TTC549 (cell line): Measurements from ENCODE around the gene CGN.

ENCODE experiments used
- FAIRE-seq: peaks from 2 replicates; lab custom pipeline; 2012; peaks lifted over from hg19 to GRCh38; lab: Jason Lieb, UNC

CGN gene

DNA sequence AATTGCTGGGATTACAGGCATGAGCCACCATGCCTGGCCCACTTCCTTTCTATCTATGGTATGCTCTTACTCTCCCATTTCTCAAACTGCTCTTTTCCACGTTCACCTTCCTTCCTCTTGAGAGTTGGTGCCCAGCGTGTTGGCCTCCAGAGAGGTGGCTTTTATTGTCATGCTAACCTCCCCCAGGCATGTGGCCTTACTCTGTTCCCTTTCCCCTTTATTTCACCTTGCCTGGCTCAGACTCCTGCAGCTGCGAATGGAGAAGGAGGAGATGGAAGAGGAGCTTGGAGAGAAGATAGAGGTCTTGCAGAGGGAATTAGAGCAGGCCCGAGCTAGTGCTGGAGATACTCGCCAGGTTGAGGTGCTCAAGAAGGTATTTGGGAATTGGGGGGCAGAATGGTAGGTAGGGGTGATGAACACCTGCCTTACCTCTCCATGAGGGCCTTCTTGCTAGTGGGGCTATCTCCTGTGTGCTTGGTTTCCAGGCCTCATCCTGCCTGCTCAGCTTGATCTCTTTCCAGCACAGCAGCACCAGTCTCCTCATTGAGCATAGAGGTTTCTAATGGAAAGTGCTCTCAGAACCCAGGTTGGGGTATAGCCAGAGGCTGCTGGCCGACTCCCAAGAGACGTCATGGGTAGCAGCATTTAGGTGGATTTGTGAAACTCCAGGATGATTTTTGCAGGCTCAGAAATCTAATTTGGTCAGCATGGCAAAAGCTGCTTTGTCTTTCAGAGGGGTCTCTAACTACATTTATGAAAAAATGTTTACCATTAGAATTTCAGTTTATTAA, 15.7 kb downstream of the CGN start:
- no peak for FAIRE-seq

DNA sequence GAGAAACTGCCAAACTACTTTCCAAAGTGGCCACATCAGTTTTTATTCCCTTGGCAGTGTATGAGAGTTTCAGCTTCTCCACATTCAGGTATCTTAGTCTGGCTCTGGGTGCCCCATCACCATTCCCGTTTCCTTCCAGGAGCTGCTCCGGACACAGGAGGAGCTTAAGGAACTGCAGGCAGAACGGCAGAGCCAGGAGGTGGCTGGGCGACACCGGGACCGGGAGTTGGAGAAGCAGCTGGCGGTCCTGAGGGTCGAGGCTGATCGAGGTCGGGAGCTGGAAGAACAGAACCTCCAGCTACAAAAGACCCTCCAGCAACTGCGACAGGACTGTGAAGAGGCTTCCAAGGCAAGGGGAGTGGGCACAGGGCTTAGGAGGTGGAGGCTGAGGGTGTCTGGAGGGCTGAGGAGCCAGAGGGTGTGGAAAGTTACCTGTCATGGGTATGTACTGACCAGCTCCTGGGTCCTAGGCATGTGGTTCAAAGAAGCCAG, 18.1 kb downstream of the CGN start:
- no peak for FAIRE-seq

DNA sequence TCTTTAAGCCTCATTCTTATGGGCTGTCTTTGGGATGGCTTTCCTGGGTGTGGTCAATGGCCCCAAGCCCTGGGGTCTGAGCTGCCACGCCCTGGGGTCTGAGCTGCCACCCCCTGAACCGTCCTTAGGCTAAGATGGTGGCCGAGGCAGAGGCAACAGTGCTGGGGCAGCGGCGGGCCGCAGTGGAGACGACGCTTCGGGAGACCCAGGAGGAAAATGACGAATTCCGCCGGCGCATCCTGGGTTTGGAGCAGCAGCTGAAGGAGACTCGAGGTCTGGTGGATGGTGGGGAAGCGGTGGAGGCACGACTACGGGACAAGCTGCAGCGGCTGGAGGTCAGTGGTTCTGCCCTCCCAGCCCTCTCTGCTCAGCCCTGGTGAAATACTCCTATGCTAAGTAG, 18.6 kb downstream of the CGN start:
- FAIRE-seq, result no peak

DNA sequence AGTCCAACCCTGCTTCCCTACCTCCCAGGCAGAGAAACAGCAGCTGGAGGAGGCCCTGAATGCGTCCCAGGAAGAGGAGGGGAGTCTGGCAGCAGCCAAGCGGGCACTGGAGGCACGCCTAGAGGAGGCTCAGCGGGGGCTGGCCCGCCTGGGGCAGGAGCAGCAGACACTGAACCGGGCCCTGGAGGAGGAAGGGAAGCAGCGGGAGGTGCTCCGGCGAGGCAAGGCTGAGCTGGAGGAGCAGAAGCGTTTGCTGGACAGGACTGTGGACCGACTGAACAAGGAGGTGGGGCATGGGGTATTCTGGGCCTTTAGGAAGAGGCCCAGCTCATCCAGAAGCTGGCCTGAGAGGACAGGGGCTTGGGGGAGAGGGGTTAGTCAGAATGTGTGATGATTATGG, 19.3 kb downstream of the CGN start:
- FAIRE-seq, result no peak

DNA sequence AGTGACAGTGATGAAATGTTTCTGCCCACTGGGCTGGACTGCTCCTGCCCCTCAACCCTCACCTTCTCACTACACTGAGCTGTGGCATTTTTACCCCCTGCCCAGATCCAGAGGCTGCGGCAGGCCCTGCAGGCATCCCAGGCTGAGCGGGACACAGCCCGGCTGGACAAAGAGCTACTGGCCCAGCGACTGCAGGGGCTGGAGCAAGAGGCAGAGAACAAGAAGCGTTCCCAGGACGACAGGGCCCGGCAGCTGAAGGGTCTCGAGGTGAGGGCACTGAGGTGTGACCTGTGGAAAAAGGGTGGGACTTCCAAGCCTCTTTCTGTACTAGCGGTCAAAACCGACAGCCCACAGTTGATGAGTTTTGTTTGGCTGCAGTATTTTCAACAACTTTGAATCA, 22.7 kb downstream of the CGN start:
- no peak for FAIRE-seq

DNA sequence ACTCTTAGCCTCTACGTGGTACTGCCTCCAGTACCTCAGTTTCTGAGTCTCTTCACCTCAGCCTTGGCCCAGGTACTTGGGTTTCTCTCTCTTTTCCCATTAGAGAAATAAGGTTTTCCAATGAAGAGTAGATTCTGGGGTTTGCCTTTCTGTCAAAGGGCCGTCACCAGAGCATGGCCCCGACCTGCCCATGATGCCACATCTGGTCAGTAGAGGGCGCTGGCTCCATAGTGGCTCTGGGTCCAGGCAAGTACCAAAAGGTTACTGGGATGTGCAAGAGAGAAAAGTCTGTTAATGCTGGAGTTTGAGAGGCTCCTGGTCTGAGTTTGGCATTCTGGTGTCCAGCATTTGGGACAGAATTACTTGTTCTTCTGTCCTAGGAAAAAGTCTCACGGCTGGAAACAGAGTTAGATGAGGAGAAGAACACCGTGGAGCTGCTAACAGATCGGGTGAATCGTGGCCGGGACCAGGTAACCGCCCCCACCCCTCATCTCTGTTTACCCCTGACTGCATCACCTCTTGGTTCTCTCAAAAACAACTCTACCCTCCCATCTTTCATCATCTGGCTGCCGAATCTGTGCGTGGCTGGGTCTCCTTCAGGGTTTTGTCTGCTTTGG, 23.6 kb downstream of the CGN start:
- FAIRE-seq, result peak; percentile 85

DNA sequence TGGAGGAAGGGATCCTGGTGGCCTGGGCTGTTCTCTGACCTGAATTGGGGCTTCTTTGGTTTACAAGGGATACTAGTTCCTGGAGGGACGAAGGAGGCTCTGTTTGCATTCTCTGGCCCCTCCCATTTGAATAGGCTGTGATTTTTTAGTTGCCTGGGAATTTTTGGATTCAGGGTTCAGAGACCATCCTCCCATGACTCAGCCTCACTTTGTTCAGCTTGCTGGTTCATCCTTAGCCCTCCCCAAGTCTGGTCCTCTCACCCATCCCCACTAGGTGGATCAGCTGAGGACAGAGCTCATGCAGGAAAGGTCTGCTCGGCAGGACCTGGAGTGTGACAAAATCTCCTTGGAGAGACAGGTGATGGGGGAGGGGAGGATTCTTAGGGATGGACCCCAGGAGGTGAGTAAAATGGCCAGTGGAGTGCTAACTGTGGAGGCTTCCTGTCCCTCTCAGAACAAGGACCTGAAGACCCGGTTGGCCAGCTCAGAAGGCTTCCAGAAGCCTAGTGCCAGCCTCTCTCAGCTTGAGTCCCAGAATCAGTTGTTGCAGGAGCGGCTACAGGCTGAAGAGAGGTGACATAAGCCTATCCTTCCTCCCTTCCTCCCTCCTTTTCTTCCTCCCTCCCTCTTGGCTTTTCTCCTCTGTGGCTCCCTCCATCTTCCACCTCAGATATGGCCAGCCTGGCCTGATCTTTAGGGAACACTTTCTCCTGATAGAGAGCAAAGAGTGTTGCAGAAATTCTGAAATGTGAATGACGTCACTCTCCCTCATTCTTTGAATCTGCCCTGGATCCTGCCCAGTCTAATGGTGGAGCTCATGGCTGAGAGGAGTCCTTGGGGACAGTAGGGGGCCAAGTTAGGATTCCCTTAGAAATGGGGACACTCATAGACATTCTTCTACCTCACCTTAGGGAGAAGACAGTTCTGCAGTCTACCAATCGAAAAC, 24.4 kb downstream of the CGN start:
- no peak for FAIRE-seq

DNA sequence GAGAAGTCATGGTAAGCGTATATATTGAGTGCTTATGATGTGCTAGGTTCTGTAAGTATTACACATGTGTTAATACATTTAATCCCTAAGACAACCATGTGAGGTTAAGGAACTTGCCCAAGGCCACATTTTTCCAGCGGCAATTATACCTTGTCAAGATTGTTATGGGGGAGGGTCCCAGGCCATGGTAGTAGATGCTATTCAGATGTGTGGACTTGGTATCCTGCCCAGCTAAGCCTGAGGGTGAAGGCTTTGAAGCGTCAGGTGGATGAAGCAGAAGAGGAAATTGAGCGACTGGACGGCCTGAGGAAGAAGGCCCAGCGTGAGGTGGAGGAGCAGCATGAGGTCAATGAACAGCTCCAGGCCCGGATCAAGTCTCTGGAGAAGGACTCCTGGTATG, 25.3 kb downstream of the CGN start:
- no peak for FAIRE-seq

DNA sequence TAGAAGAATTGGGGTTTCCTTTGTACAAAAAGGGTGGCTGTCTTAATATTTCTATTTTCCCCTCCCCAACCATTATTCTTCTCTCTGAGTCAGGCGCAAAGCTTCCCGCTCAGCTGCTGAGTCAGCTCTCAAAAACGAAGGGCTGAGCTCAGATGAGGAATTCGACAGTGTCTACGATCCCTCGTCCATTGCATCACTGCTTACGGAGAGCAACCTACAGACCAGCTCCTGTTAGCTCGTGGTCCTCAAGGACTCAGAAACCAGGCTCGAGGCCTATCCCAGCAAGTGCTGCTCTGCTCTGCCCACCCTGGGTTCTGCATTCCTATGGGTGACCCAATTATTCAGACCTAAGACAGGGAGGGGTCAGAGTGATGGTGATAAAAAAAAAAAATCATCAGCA, 25.9 kb downstream of the CGN start:
- no peak for FAIRE-seq

DNA sequence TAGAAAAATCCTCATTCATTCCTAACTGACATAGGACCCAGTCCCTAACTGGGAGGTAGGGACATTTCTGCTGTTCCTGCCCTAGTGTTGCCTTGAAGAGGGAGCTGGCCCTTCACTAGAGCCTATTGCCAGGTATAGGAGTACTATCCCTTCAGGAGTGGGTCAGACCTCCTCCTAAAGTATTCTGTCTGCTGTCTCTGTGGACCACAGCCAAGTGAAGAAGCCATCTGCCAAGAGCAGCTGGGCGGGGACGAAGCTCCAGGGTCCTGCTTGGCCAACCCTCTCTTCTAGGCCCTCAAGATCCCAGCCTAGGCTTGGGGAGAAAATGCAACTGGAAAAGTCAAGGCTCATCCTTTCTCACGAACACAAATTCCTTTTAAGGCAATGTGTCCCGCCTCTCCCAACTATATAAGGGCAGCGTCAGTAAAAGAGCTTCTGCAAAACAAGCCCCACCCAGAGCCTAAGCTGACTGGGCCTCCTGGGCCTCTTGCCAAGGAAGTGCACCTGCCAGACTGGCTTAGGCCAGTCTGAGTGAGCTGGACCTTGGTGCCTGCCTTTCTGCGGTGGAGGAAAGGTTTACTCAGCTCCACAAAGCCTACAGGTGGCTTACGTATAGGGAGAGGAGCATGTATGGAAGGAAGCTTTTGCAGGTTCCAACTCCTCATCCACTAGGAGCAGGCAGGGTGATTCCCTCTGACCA, 28.3 kb downstream of the CGN start:
- FAIRE-seq, result no peak

DNA sequence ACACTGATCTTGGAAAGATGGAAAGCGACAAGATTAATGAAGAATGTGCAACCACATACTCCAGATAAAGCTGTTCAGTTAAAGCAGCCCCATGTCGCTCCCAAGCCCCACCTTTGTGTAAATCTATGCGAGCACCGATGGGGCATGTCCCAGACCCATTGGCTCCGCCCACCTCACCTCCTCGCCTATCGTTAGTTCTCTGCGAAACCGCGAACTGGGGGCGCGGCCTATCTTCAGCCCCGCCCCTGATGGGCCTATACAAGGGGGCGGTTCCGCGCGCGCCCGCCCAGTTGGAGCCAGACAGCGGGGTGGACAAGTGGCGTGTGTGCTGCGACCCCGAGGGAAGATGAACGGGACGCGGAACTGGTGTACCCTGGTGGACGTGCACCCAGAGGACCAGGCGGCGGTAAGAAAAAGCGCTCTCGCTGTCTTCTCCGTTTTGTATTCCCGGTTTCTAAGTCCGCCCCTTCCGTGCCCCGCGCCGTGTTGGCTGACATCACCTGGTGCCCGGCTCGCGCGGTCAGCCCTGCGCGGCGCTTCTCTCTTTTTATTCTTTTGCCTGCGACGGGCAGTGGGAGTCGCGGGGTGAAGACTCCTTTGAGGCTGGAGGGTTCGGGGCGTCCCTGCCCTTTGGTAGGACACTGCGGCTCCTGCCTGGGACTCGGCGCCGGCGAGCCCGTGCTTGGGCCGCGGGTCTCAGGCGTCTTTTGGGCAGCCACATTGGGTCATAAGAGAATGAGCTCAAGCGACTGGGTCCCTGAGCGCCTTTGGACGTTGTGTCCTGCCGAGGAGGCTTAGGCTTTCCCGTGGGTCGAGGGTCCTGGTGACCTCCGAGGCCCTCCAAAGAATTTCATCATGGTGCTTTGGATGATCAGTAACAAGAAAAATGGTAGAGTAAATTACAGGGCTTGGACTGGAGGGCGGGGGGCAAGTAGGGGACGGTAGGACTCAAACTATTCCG, 29.1 kb downstream of the CGN start, which contains the start of gene TUFT1:
TUFT1 (plus strand) TSS at position 289 of the 961 bp plus-strand sequence; CDS start at position 347, 58 bp downstream.
- FAIRE-seq, result no peak

DNA sequence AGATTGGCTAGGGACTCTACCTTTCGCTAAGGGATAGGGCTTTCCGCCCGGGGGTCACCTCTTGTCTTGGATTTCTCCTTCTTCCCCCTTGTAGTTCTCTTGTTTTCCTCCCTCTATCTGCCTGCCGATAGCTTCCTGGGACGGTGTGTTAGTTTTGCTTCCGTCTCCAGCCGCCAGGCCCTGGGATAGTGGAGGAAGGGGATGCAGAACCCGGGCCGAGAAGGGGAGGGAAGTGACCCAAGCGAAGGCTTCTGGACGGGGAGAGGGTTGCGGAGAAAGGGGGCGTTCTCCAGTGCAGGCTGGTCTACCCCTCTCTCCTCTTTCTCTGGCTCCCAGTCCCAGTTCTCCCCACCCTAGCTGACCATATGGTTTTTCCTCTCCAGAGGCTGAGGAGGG, 29.8 kb downstream of the CGN start:
- FAIRE-seq, result no peak

DNA sequence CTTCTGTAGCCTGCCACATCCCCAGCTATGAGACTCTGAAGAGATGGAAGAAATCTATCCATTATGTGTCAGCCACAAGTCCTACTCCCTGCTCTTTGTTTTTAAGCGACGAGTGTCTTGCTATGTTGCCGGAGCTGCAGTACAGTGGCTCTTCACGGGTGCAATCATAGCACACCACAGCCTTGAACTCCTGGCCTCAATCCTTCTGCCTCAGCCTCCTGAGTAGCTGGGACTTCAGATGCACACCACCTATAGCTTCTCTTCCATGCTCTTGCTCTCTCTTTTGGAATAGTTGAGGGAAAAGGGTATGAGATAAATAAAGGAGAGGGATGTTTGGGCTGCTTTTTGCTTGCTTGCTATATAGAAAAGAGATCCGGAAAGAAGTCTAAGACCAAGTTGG, 30.6 kb downstream of the CGN start:
- no peak for FAIRE-seq

DNA sequence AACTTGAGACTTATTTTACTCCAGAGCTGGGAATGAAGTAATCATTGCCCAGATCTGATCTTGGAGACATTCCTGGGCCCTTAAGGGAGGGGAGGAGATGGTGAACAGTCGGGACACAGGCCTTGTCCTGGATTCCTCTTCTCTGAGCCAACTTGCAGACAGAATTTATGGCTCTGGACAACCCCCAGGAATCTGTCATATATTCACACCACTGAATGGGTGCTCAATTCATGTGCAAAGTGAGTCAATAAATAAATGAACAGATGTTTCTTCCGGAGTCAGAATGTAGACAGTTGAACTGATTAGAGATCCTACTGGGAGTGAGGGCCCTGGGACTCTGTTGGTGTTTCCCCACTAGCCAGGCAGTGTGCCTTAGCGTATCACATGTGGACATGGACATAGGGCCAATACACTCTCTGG, 31.5 kb downstream of the CGN start:
- FAIRE-seq, result no peak

DNA sequence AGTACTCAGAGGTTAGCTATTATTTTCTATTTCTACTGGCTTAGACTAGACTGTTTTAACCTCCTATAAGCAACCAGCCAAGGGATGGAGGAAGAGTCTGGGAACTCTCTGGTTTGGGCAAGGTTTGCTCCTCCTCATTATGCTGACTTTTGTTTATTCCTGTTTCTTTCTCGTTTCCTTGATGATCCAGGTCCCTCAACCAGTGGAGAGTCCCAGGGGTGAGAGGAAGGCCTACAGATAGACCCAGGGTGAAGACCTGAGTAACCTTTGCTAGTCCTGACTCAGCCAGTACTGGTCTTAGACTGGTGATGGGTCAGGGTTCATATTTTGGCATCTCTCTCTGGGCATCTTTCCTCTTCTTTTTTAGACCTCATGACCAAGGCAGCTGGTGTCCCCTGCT, 34.4 kb downstream of the CGN start:
- no peak for FAIRE-seq

DNA sequence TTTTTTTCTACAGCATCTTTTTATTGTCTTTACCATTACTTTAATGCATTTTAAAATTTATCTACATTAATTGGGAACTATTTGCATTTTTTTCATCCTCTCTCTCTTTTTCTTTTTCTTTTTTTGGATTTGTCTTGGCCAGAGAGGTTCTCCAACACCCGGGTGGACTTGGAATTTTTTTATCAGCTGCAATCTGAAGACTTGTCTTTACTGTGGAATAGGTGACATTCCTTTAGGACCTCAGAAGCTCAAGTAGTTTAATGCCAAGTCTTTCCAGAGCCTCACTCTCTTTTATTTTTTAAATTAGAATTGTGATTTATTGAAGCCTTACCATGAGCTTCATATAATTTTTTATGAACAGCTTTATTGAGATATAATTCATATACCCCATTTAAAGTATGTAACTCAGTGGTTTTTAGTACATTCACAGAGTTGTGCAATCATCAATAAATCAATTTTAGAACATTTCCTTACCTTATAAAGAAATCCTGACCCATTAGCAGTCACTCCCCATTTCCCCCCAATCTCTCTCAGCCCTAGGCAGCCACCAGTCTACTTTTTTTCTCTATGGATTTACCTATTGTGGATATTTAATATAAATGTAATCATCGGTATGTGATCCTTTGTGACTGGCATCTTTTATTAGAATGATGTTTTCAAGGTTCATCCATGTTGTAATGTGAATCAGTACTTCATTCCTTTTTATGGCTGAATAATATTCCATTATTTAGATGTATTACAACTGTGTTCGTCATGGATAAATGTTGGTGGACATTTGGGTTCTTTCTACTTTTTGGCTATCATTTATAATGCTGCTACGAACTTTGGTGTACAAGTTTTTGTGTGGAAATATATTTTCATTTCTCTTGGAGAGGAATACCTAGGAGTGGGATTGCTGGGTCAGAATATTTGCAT, 35.1 kb downstream of the CGN start:
- FAIRE-seq, result no peak

DNA sequence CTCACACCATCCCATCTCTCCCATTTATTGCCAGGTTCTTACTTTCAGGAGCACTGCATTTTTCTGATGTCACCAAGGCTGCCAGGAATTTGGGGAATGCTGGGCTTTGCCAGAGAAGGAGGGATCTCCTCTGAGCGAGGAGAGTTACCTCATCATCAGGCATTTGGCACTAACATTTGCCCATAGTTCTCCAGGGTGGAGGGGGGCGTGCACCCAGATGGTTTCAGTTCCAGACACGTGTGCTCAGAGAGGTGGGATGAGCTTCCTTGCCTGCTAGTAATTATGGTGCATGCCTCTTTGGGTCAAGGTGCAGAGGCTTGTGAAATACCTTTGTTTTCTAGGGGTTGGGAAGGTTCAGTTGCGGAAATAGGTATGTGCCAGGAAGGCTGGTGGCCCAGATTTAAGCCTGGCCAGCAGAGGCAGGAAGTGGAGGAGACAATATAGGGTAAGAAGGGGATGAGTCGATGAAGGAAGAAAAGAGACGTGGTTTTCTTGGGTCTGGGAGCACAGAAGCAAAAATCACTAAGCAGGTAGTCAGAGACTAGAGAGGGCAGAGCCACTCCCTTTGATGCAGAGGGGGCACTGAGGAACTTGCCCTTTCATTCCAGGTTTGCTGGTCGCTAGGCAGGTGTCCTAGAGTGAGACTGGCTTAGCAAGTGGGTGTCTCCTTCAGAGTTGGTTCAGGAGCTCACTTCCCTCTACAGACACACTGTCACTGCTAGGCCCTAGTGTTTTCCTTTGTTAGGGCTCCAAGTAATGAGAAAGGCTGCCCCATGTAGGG, 36.1 kb downstream of the CGN start:
- no peak for FAIRE-seq

DNA sequence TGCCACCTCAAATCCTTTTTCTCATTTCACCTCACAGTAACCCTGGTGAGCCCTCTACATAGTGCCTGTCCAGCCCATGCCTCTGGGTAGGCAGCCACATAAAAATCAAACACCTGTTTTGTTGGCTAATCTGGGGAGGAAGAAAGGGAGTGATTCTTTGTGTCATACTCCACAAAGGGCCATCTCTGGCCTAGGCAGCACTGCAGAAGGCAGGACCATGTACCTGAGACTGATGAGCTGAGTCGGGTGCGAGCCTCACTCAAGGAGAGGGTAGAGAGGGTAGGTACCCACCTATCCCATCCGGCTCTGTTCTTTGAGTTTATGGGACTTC, 36.7 kb downstream of the CGN start:
- FAIRE-seq, result no peak

DNA sequence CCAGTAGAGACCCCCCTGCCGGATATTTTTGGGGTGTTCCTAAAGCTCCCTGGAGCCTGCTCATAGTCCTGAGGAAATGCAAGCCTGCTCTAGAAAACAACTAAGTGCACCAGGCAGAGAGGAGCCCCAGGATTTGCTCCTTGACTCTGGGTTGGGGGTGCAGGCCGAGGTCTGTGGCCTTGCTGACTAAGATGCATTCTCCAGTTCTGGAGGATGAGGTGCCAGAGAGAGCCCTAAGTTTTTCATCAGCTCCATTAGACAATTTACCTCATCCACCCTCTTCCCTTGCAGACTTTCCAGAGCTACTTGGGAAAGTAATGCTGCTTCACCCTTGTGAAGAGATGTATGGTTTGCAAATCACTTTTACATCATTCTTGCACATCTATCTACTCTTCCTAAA, 38.0 kb downstream of the CGN start:
- FAIRE-seq, result no peak
